ENCODE results near the gene PRKACA.

The PRKACA gene

GRCh38 chr19:14112051-14112808, 5.3 kb downstream of the PRKACA start:
- no peak overlapping the region for H3K4me3 ChIP-seq (ENCODE audit: low read depth, low read length)

DNA sequence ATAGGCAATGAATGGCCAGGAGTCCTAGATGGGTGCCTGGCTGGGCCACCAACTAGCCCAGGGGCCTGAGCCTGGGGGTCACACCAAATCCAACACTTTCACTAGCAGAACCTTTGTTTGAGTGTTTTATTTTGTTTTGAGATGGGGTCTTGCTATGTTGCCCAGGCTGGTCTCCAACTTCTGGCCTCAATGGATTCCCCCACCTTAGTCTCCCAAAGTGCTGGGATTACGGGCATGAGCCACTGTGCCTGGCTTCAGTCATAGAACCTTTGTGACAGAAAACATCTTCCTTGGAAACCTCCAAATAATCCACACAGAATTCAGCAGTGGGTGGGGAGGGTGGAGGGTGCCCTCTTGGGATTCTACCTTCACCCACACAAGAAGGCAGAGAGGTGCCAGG, 6.1 kb downstream of the PRKACA start:
- TF ChIP-seq, protein P1, sequence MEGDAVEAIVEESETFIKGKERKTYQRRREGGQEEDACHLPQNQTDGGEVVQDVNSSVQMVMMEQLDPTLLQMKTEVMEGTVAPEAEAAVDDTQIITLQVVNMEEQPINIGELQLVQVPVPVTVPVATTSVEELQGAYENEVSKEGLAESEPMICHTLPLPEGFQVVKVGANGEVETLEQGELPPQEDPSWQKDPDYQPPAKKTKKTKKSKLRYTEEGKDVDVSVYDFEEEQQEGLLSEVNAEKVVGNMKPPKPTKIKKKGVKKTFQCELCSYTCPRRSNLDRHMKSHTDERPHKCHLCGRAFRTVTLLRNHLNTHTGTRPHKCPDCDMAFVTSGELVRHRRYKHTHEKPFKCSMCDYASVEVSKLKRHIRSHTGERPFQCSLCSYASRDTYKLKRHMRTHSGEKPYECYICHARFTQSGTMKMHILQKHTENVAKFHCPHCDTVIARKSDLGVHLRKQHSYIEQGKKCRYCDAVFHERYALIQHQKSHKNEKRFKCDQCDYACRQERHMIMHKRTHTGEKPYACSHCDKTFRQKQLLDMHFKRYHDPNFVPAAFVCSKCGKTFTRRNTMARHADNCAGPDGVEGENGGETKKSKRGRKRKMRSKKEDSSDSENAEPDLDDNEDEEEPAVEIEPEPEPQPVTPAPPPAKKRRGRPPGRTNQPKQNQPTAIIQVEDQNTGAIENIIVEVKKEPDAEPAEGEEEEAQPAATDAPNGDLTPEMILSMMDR (IDR thresholded peaks at IDR 0.05; ENCODE audit: insufficient read depth, low read depth, low read length, missing control alignments) = no peak
- no peak overlapping the region for H3K4me3 ChIP-seq (ENCODE audit: low read depth, low read length)
- no peak for DNase-seq (ENCODE audit: low read depth)

More at GRCh38 chr19:14112051-14112808, 5.3 kb downstream of the PRKACA start:
- no peak for DNase-seq (ENCODE audit: low read depth)
- TF ChIP-seq, protein P1 (IDR thresholded peaks at IDR 0.05; ENCODE audit: insufficient read depth, low read depth, low read length, missing control alignments) = no peak

DNA sequence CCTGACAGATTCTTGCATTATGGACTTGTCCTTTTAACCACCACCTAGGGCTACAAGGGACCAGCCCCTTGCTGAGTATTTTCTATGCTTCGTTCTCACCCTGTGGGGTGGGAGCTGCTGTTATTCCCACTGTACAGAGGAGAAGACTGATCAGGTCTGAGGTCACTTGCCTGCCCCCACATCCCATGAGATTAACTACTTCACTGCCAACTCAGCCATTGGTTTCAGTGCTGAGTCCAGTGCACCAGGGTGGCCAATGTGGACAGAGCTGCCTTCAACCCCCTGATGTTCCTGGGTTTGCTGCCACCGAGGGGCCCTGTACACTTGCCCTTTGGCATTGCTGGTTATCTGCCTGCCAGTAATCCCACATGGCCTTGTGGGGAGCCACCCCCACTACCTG, 6.9 kb downstream of the PRKACA start:
- no peak overlapping the region for H3K4me3 ChIP-seq (ENCODE audit: low read depth, low read length)
- DNase-seq (ENCODE audit: low read depth) = no peak
- TF ChIP-seq, protein P1 (IDR thresholded peaks at IDR 0.05; ENCODE audit: insufficient read depth, low read depth, low read length, missing control alignments) = no peak

GRCh38 chr19:14107581-14108461, 9.7 kb downstream of the PRKACA start:
- H3K4me3 ChIP-seq (ENCODE audit: low read depth, low read length) = no peak overlapping the region
- TF ChIP-seq, protein P1 (IDR thresholded peaks at IDR 0.05; ENCODE audit: insufficient read depth, low read depth, low read length, missing control alignments) = no peak

GRCh38 chr19:14106840-14107239, 10.7 kb downstream of the PRKACA start:
- H3K4me3 ChIP-seq (ENCODE audit: low read depth, low read length) = no peak overlapping the region
- no peak for DNase-seq (ENCODE audit: low read depth)

More at GRCh38 chr19:14107581-14108461, 9.7 kb downstream of the PRKACA start:
- no peak for DNase-seq (ENCODE audit: low read depth)

DNA sequence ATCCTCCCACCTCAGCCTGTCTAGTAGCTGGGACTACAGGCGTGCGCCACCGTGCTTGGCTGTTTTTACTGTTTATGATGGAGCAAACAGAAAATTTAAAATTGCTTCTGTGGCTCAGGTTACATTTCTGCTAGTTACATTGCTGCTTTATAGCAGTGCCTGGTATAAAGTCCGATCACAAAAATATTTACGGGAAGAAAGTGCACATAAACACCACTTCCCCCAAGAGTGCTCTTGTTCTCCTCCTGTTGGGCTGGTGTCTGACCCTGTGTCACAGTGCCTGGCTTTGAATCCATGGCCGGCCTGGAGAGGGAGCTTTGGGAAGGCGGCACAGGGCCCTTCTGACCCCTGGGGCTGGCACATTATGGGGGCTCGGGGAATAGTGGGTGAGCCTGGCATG, 11.9 kb downstream of the PRKACA start:
- DNase-seq (ENCODE audit: low read depth) = no peak
- H3K4me3 ChIP-seq (ENCODE audit: low read depth, low read length) = no peak overlapping the region
- TF ChIP-seq, protein P1 (IDR thresholded peaks at IDR 0.05; ENCODE audit: insufficient read depth, low read depth, low read length, missing control alignments) = no peak

More at GRCh38 chr19:14106840-14107239, 10.7 kb downstream of the PRKACA start:
- TF ChIP-seq, protein P1 (IDR thresholded peaks at IDR 0.05; ENCODE audit: insufficient read depth, low read depth, low read length, missing control alignments) = no peak

Measured in GM12865 (cell line).